H9 (cell line): ENCODE data around the gene TGFBR2. TPM values are rescaled to one million over a fixed set of nuclear protein-coding genes. Genes with fewer than 3 reads are reported as not detected.

Experiments
- DNase-seq: peaks from one replicate; pipeline ENCODE4 v3.0.0-alpha.2; 2017
- H2AFZ ChIP-seq: one replicate; pipeline ENCODE4 v1.6.1; 2013; ENCODE audit warnings: mild to moderate bottlenecking, low read length, control low read depth, moderate library complexity
- H2AK5ac ChIP-seq: 2 replicates; pipeline ENCODE4 v1.6.1; 2013; ENCODE audit warnings: low read length, control low read depth, mixed read lengths; ENCODE audit not compliant: insufficient read length
- H2BK120ac ChIP-seq: one replicate; pipeline ENCODE4 v1.6.1; 2013; ENCODE audit warnings: low read depth, mild to moderate bottlenecking, low read length, control low read depth, inconsistent platforms; ENCODE audit not compliant: poor library complexity, severe bottlenecking
- H2BK12ac ChIP-seq: 2 replicates; pipeline ENCODE4 v1.6.1; 2013; ENCODE audit warnings: low read length, control low read depth, mixed read lengths, low read depth; ENCODE audit not compliant: insufficient read length
- H2BK15ac ChIP-seq: 2 replicates; pipeline ENCODE4 v1.6.1; 2013; ENCODE audit warnings: low read depth, low read length, control low read depth
- H2BK20ac ChIP-seq: one replicate; pipeline ENCODE4 v1.6.1; 2013; ENCODE audit warnings: low read depth, mild to moderate bottlenecking, low read length, control low read depth, inconsistent platforms; ENCODE audit not compliant: poor library complexity, severe bottlenecking
- H2BK5ac ChIP-seq: 2 replicates; pipeline ENCODE4 v1.6.1; 2013; ENCODE audit warnings: low read length, control low read depth, mixed read lengths; ENCODE audit not compliant: insufficient read length
- H3K14ac ChIP-seq: 2 replicates; pipeline ENCODE4 v1.6.1; 2013; ENCODE audit warnings: low read length, control low read depth; ENCODE audit not compliant: insufficient read depth
- H3K18ac ChIP-seq: 2 replicates; pipeline ENCODE4 v1.6.1; 2013; ENCODE audit warnings: low read depth, mild to moderate bottlenecking, mixed read lengths, low read length, control low read depth; ENCODE audit not compliant: insufficient read length
- H3K23ac ChIP-seq: 2 replicates; pipeline ENCODE4 v1.6.1; 2013; ENCODE audit warnings: low read length, control low read depth, mixed read lengths, low read depth; ENCODE audit not compliant: insufficient read length
- H3K23me2 ChIP-seq: 2 replicates; pipeline ENCODE4 v1.6.1; 2013; ENCODE audit warnings: low read depth, mild to moderate bottlenecking, mixed read lengths, low read length, control low read depth; ENCODE audit not compliant: insufficient read length, poor library complexity, severe bottlenecking
- H3K27ac ChIP-seq: 2 replicates; pipeline ENCODE4 v1.5.1; 2013; ENCODE audit warnings: low read length, control low read depth, mixed read lengths, low read depth; ENCODE audit not compliant: insufficient read length
- H3K27me3 ChIP-seq: 2 replicates; pipeline ENCODE4 v1.6.1; 2013; ENCODE audit warnings: low read length, control low read depth, inconsistent platforms; ENCODE audit not compliant: insufficient read depth
- H3K4ac ChIP-seq: 2 replicates; pipeline ENCODE4 v1.6.1; 2013; ENCODE audit warnings: low read depth, mild to moderate bottlenecking, control low read depth, inconsistent platforms, low read length, moderate library complexity
- H3K4me1 ChIP-seq: 2 replicates; pipeline ENCODE4 v1.6.1; 2013; ENCODE audit warnings: low read length, control low read depth, inconsistent platforms; ENCODE audit not compliant: insufficient read depth
- H3K4me2 ChIP-seq: 2 replicates; pipeline ENCODE4 v1.6.1; 2013; ENCODE audit warnings: low read length, control low read depth, mixed read lengths; ENCODE audit not compliant: insufficient read length, insufficient read depth
- H3K56ac ChIP-seq: 2 replicates; pipeline ENCODE4 v1.6.1; 2013; ENCODE audit warnings: low read depth, mild to moderate bottlenecking, mixed read lengths, low read length, control low read depth; ENCODE audit not compliant: insufficient read length
- H3K79me1 ChIP-seq: 2 replicates; pipeline ENCODE4 v1.6.1; 2013; ENCODE audit warnings: low read depth, mild to moderate bottlenecking, moderate library complexity, low read length, control low read depth, inconsistent platforms; ENCODE audit not compliant: insufficient read depth, poor library complexity, severe bottlenecking
- H3K79me2 ChIP-seq: 2 replicates; pipeline ENCODE4 v1.6.1; 2013; ENCODE audit warnings: low read length, control low read depth, inconsistent platforms; ENCODE audit not compliant: insufficient read depth
- H3K9ac ChIP-seq: 2 replicates; pipeline ENCODE4 v1.6.1; 2013; ENCODE audit warnings: low read length, control low read depth, mixed read lengths; ENCODE audit not compliant: insufficient read length; ENCODE audit errors: extremely low read depth
- H3K9me3 ChIP-seq: one replicate; pipeline ENCODE4 v1.6.1; 2013; ENCODE audit warnings: low read depth, low read length, inconsistent platforms; ENCODE audit not compliant: control insufficient read depth
- H3T11ph ChIP-seq: one replicate; pipeline ENCODE4 v1.6.1; 2013; ENCODE audit warnings: mild to moderate bottlenecking, low read length, control low read depth, inconsistent platforms
- H4K20me1 ChIP-seq: one replicate; pipeline ENCODE4 v1.6.1; 2013; ENCODE audit not compliant: control insufficient read depth, insufficient read length, insufficient read depth
- H4K5ac ChIP-seq: 2 replicates; pipeline ENCODE4 v1.6.1; 2013; ENCODE audit warnings: low read depth, mild to moderate bottlenecking, mixed read lengths, low read length, control low read depth; ENCODE audit not compliant: insufficient read length
- H4K8ac ChIP-seq: replicated peaks from 2 replicates; pipeline ENCODE4 v1.6.1; 2013; ENCODE audit warnings: low read length, control low read depth, mixed read lengths, low read depth; ENCODE audit not compliant: insufficient read length
- H4K91ac ChIP-seq: 2 replicates; pipeline ENCODE4 v1.6.1; 2013; ENCODE audit warnings: low read depth, mild to moderate bottlenecking, moderate library complexity, mixed read lengths, low read length, control low read depth; ENCODE audit not compliant: insufficient read length
- H3K27ac Mint-ChIP-seq, 3 experiments: 2 replicates in 2 of 3; 3 replicates in 1 of 3; pipeline ENCODE4 v1.8.0; 2020 to 2021; ENCODE audit warnings: mixed read lengths in 3 of 3, mild to moderate bottlenecking in 1 of 3, moderate library complexity in 1 of 3
- H3K27me3 Mint-ChIP-seq: 2 replicates; pipeline ENCODE4 v1.8.0; 2021; ENCODE audit warnings: low read depth, mild to moderate bottlenecking, moderate library complexity, mixed read lengths
- H3K36me3 Mint-ChIP-seq, 3 experiments: 2 replicates in 2 of 3; 3 replicates in 1 of 3; pipeline ENCODE4 v1.8.0; 2020 to 2021; ENCODE audit warnings: low read depth in 3 of 3, mixed read lengths in 3 of 3; ENCODE audit not compliant: insufficient read depth in 1 of 3
- H3K4me1 Mint-ChIP-seq, 2 experiments: 2 replicates each; pipeline ENCODE4 v1.8.0; 2020; ENCODE audit warnings: mixed read lengths in 2 of 2
- H3K4me3 Mint-ChIP-seq, 2 experiments: 2 replicates in 1 of 2; 3 replicates in 1 of 2; pipeline ENCODE4 v1.8.0; 2020 to 2021; ENCODE audit warnings: mild to moderate bottlenecking in 2 of 2, mixed read lengths in 2 of 2, moderate library complexity in 1 of 2
- H3K9me3 Mint-ChIP-seq, 2 experiments: 2 replicates in 1 of 2; 3 replicates in 1 of 2; pipeline ENCODE4 v1.8.0; 2020; ENCODE audit warnings: mild to moderate bottlenecking in 2 of 2, mixed read lengths in 2 of 2, moderate library complexity in 1 of 2
- WGBS: extraction: QIAGEN DNeasy Blood & Tissue Kit; methylation state at CpG from one replicate; pipeline ENCODE4 v1.1.7; 2013; ENCODE audit warnings: missing lambda C conversion rate, low lambda C conversion rate, mixed read lengths; ENCODE audit not compliant: insufficient read length; ENCODE audit errors: extremely low coverage; 5-methylcytosine and 5-hydroxymethylcytosine counted together
- total RNA-seq: library from RNA; stranded (reverse); gene quantifications from 2 replicates; pipeline ENCODE4 v1.2.1, GENCODE V29; 2021
- TF ChIP-seq, protein P1 (sequence below): fragments of 200-600 bp; sonication (generic); conservative IDR thresholded peaks from 3 replicates; pipeline ENCODE4 v1.8.0; 2021; ENCODE audit warnings: antibody characterized with exemption, mild to moderate bottlenecking

The TGFBR2 gene
- total RNA-seq, 1 experiment from 2014 or later = 10.6 TPM

DNA sequence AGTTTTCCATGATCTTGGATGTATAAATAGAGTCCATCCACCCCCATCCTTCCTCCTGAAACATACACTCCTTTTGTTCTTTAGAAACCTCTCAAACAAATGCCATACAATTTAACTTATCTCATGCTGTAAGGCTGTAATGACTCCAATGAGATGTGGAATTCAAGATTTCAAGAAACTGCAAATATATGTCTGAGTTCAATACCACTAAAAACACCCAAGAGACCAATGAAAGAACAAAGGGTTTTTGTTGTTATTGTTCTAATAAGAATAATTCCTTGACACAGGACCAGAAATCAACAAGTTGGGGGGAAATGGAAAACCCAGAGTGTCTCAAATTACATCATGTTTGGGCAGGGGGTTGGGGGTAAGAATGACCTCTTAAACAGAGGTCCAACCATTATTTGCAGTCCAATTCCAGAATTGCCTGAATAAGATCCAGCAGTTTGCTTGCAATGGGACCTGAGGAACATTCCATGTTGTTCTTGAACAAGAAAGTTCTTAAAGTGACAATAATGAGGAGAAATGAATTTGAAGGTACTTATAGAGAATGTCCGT, 48.6 kb upstream of the TGFBR2 start:
- H3K23ac ChIP-seq = no peak overlapping the region
- H3K27me3 Mint-ChIP-seq = no peaks in the 10 kb centered on the region
- H4K8ac ChIP-seq = no peak overlapping the region
- no peaks in the 10 kb centered on the region for H3K79me1 ChIP-seq
- no peak overlapping the region for H2BK15ac ChIP-seq
- H3K27me3 ChIP-seq = no peaks in the 10 kb centered on the region
- no peak for DNase-seq
- H3K9ac ChIP-seq = no peak overlapping the region
- no peak overlapping the region for H2AFZ ChIP-seq
- no peak overlapping the region for H4K91ac ChIP-seq
- H2AK5ac ChIP-seq = no peak overlapping the region
- H3K4me2 ChIP-seq = no peak overlapping the region
- no peak overlapping the region for H3K18ac ChIP-seq
- TF ChIP-seq, protein P1, sequence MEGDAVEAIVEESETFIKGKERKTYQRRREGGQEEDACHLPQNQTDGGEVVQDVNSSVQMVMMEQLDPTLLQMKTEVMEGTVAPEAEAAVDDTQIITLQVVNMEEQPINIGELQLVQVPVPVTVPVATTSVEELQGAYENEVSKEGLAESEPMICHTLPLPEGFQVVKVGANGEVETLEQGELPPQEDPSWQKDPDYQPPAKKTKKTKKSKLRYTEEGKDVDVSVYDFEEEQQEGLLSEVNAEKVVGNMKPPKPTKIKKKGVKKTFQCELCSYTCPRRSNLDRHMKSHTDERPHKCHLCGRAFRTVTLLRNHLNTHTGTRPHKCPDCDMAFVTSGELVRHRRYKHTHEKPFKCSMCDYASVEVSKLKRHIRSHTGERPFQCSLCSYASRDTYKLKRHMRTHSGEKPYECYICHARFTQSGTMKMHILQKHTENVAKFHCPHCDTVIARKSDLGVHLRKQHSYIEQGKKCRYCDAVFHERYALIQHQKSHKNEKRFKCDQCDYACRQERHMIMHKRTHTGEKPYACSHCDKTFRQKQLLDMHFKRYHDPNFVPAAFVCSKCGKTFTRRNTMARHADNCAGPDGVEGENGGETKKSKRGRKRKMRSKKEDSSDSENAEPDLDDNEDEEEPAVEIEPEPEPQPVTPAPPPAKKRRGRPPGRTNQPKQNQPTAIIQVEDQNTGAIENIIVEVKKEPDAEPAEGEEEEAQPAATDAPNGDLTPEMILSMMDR = no peak
- H4K20me1 ChIP-seq = no peaks in the 10 kb centered on the region
- no peaks in the 10 kb centered on the region for H3K23me2 ChIP-seq
- H3T11ph ChIP-seq = no peak overlapping the region
- no peaks in the 10 kb centered on the region for H3K4me1 ChIP-seq
- no peak overlapping the region for H3K27ac ChIP-seq
- H3K9me3 Mint-ChIP-seq = peaks cover 0 to 2% of the 10 kb centered on the region in 2 experiments; a peak in 1 of 5 replicates
- no peaks in the 10 kb centered on the region for H3K79me2 ChIP-seq
- H4K5ac ChIP-seq = no peak overlapping the region
- no peak overlapping the region for H2BK120ac ChIP-seq
- H2BK20ac ChIP-seq = no peak overlapping the region
- H3K4ac ChIP-seq = no peak overlapping the region
- no CpG with 5 or more reads among the region's 1 CpG for WGBS
- H2BK5ac ChIP-seq = no peak overlapping the region
- no peaks in the 10 kb centered on the region for H3K9me3 ChIP-seq
- H3K36me3 Mint-ChIP-seq = no peaks in the 10 kb centered on the region; a peak in 1 of 7 replicates
- H2BK12ac ChIP-seq = no peak overlapping the region
- H3K4me1 Mint-ChIP-seq = peaks cover 11 to 12% of the 10 kb centered on the region in 2 experiments
- H3K56ac ChIP-seq = no peak overlapping the region
- no peak overlapping the region for H3K14ac ChIP-seq
- H3K27ac Mint-ChIP-seq = no peak overlapping the region
- no peak overlapping the region for H3K4me3 Mint-ChIP-seq
